MM.1S (cell line): ENCODE results near the gene VSTM2L.

Experiments
- DNase-seq: peaks from one replicate; pipeline ENCODE4 v3.0.0-alpha.2; 2015
- H2AFZ ChIP-seq: fragments of 300-600 bp; sonication (generic); 2 replicates; pipeline ENCODE4 v1.6.0; 2016; ENCODE audit warnings: antibody characterized with exemption, low read length
- H3F3A ChIP-seq: fragments of 300-600 bp; sonication (generic); 2 replicates; pipeline ENCODE4 v1.6.1; 2016; ENCODE audit warnings: mild to moderate bottlenecking, antibody characterized with exemption, low read length, moderate library complexity, mixed read lengths; ENCODE audit not compliant: insufficient read depth
- H3K27ac ChIP-seq: fragments of 300-600 bp; sonication (generic); 2 replicates; pipeline ENCODE4 v1.5.1; 2016; ENCODE audit warnings: mild to moderate bottlenecking, low read length
- H3K27me3 ChIP-seq: fragments of 300-600 bp; sonication (generic); replicated peaks from 2 replicates; pipeline ENCODE4 v1.6.0; 2016; ENCODE audit warnings: low read length; ENCODE audit not compliant: insufficient read depth
- H3K36me3 ChIP-seq: fragments of 300-600 bp; sonication (generic); replicated peaks from 2 replicates; pipeline ENCODE4 v1.6.1; 2016; ENCODE audit warnings: mild to moderate bottlenecking, low read length, mixed read lengths; ENCODE audit not compliant: insufficient read depth
- H3K4me1 ChIP-seq: fragments of 300-600 bp; sonication (generic); 2 replicates; pipeline ENCODE4 v1.6.1; 2016; ENCODE audit warnings: low read length, mixed read lengths
- H3K4me2 ChIP-seq: fragments of 300-600 bp; sonication (generic); 2 replicates; pipeline ENCODE4 v1.6.0; 2016; ENCODE audit warnings: low read depth, low read length
- H3K4me3 ChIP-seq: fragments of 300-600 bp; sonication (generic); 2 replicates; pipeline ENCODE4 v1.5.1; 2016; ENCODE audit warnings: low read length, mixed read lengths
- H3K79me2 ChIP-seq: fragments of 300-600 bp; sonication (generic); 2 replicates; pipeline ENCODE4 v1.6.1; 2016; ENCODE audit warnings: mixed run types, low read length, mixed read lengths
- H3K9ac ChIP-seq: fragments of 300-600 bp; sonication (generic); 2 replicates; pipeline ENCODE4 v1.6.1; 2016; ENCODE audit warnings: low read length, mixed read lengths
- H3K9me2 ChIP-seq: fragments of 300-600 bp; sonication (generic); replicated peaks from 2 replicates; pipeline ENCODE4 v1.6.1; 2016; ENCODE audit warnings: mild to moderate bottlenecking, low read length, mixed read lengths; ENCODE audit not compliant: insufficient read depth
- H3K9me3 ChIP-seq: fragments of 300-600 bp; sonication (generic); replicated peaks from 2 replicates; pipeline ENCODE4 v1.6.1; 2016; ENCODE audit warnings: mild to moderate bottlenecking, low read length, mixed read lengths; ENCODE audit not compliant: insufficient read depth
- H4K20me1 ChIP-seq: fragments of 300-600 bp; sonication (generic); 2 replicates; pipeline ENCODE4 v1.6.1; 2016; ENCODE audit warnings: mild to moderate bottlenecking, low read length, moderate library complexity, mixed read lengths; ENCODE audit not compliant: insufficient read depth
- CTCF ChIP-seq: fragments of 300-600 bp; sonication (generic); IDR thresholded peaks from 2 replicates; pipeline ENCODE4 v1.5.1; 2016; ENCODE audit warnings: antibody characterized with exemption, low read length, mixed read lengths
- EZH2 ChIP-seq: fragments of 300-600 bp; sonication (generic); optimal IDR thresholded peaks from 2 replicates; pipeline ENCODE3; 2017; ENCODE audit warnings: low read depth, mild to moderate bottlenecking, antibody characterized with exemption, low read length, mixed read lengths
- EZH2phosphoT487 ChIP-seq: fragments of 300-600 bp; sonication (generic); IDR thresholded peaks from 2 replicates; pipeline ENCODE4 v1.6.1; 2018; ENCODE audit warnings: antibody characterized with exemption, low read length

VSTM2L gene

GRCh38 chr20:37918035-37918434 is 15.1 kb downstream of the VSTM2L start:
- H3K27me3 ChIP-seq: peaks cover 52% of the 10 kb centered on the region
- TF ChIP-seq CTCF (no peak), EZH2phosphoT487 (no peak), EZH2 (no peak)
- no peak for DNase-seq

GRCh38 chr20:37919389-37920040 is 16.6 kb downstream of the VSTM2L start:
- Histone ChIP-seq H3K4me2 (no peak overlapping the region), H3F3A (no peaks in the 10 kb centered on the region), H3K36me3 (no peaks in the 10 kb centered on the region), H3K9ac (no peak overlapping the region), H3K27me3 (peaks cover 51% of the 10 kb centered on the region), H3K79me2 (no peaks in the 10 kb centered on the region), H4K20me1 (no peaks in the 10 kb centered on the region), H2AFZ (no peak overlapping the region), H3K9me3 (no peaks in the 10 kb centered on the region), H3K27ac (no peak overlapping the region), H3K9me2 (no peaks in the 10 kb centered on the region), H3K4me1 (no peaks in the 10 kb centered on the region), H3K4me3 (no peak overlapping the region)
- no peak for DNase-seq
- TF ChIP-seq CTCF: no peak
- TF ChIP-seq EZH2phosphoT487: no peak
- TF ChIP-seq EZH2: no peak

More at GRCh38 chr20:37918035-37918434, 15.1 kb downstream of the VSTM2L start:
- Histone ChIP-seq H2AFZ (no peak overlapping the region), H4K20me1 (no peaks in the 10 kb centered on the region), H3K4me2 (no peak overlapping the region), H3K9ac (no peak overlapping the region), H3F3A (no peaks in the 10 kb centered on the region), H3K4me3 (no peak overlapping the region), H3K36me3 (no peaks in the 10 kb centered on the region), H3K4me1 (no peaks in the 10 kb centered on the region), H3K27ac (no peak overlapping the region), H3K79me2 (no peaks in the 10 kb centered on the region), H3K9me3 (no peaks in the 10 kb centered on the region), H3K9me2 (no peaks in the 10 kb centered on the region)

GRCh38 chr20:37920270-37920669 is 17.3 kb downstream of the VSTM2L start:
- Histone ChIP-seq H3K4me3 (no peak overlapping the region), H3K27ac (no peak overlapping the region), H3K79me2 (no peaks in the 10 kb centered on the region), H3K4me1 (no peaks in the 10 kb centered on the region), H3K9me2 (no peaks in the 10 kb centered on the region), H2AFZ (no peak overlapping the region), H3K9ac (no peak overlapping the region), H3K4me2 (no peak overlapping the region), H3K9me3 (no peaks in the 10 kb centered on the region), H3F3A (no peaks in the 10 kb centered on the region), H3K27me3 (peaks cover 43% of the 10 kb centered on the region), H3K36me3 (no peaks in the 10 kb centered on the region), H4K20me1 (no peaks in the 10 kb centered on the region)
- no peak for DNase-seq
- TF ChIP-seq EZH2phosphoT487: no peak
- TF ChIP-seq CTCF: no peak
- no peak for TF ChIP-seq EZH2
